Mammary epithelial cell (primary cell): Measurements from ENCODE around the gene PARP1.

Source experiments
- EZH2 ChIP-seq: IDR thresholded peaks from 2 replicates; pipeline ENCODE4 v1.6.1; 2012; ENCODE audit warnings: low read length, inconsistent platforms, borderline replicate concordance
- TF ChIP-seq, protein P1 (sequence below), 2 donors: IDR thresholded peaks in 1 of 2; conservative IDR thresholded peaks in 1 of 2; 2 replicates each; pipeline ENCODE4 v1.5.1; 2011 to 2012; ENCODE audit warnings: inconsistent platforms in 2 of 2, low read length in 2 of 2, mild to moderate bottlenecking in 2 of 2, control low read depth in 1 of 2, low read depth in 1 of 2; ENCODE audit not compliant: insufficient read depth in 1 of 2; ENCODE audit errors: extremely low read depth in 1 of 2

DNA sequence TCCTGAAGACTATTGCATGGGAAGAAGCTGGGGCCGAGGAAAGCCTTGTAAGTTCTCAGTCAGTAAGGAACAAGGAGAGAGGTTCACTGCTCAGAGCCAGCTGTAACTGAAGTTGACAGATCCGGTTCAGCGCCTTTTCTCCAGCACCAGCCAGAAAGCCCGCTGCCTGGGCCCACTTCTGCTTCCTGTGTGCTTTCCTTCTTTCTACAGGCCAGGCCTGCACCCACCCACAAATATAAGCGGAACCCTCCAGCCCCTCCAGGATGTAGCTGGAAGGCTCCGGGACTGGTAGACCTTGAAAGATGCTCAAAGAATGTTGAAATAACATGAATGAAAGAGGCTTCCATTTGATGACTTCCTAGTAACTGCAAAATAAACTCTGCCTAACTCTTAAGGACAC, 38.8 kb downstream of the PARP1 start:
- TF ChIP-seq, protein P1, sequence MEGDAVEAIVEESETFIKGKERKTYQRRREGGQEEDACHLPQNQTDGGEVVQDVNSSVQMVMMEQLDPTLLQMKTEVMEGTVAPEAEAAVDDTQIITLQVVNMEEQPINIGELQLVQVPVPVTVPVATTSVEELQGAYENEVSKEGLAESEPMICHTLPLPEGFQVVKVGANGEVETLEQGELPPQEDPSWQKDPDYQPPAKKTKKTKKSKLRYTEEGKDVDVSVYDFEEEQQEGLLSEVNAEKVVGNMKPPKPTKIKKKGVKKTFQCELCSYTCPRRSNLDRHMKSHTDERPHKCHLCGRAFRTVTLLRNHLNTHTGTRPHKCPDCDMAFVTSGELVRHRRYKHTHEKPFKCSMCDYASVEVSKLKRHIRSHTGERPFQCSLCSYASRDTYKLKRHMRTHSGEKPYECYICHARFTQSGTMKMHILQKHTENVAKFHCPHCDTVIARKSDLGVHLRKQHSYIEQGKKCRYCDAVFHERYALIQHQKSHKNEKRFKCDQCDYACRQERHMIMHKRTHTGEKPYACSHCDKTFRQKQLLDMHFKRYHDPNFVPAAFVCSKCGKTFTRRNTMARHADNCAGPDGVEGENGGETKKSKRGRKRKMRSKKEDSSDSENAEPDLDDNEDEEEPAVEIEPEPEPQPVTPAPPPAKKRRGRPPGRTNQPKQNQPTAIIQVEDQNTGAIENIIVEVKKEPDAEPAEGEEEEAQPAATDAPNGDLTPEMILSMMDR (conservative IDR thresholded peaks at IDR 0.05 in 1 of 2, IDR thresholded peaks at IDR 0.05 in 1 of 2; ENCODE audit: extremely low read depth in 1 of 2, insufficient read depth in 1 of 2, low read depth in 1 of 2, low read length in 2 of 2) = no peak
- no peak for TF ChIP-seq EZH2
